HepG2 (cell line): ENCODE measurements around the gene HKDC1. TPM values are rescaled to one million over a fixed set of nuclear protein-coding genes. Genes with fewer than 3 reads are reported as not detected.

ENCODE experiments used
- ATAC-seq: fragments of 200-7000 bp; cut with Tn5 transposase; 3 replicates; pipeline ENCODE4 v1.9.1; 2020; ENCODE audit warnings: mild to moderate bottlenecking, moderate library complexity
- BruUV-seq: library from RNA; stranded (reverse); fragments of 400-500 nt; replicated peaks from 2 replicates; lab custom pipeline; 2021; lab: Mats Ljungman, UMichigan
- CTCF ChIA-PET: fragments of 300-600 bp; formaldehyde crosslinking; extraction: SDS; loops from one replicate; lab custom pipeline; 2021; ENCODE audit warnings: low total read pairs, inconsistent platforms, low intra/inter-chr PET ratio; lab: Yijun Ruan, JAX
- POLR2A ChIA-PET: fragments of 350-600 bp; sonication (Branson Sonifier 250); formaldehyde crosslinking; loops from one replicate; lab custom pipeline; 2020; ENCODE audit warnings: antibody characterized with exemption, inconsistent platforms; lab: Yijun Ruan, JAX
- DNase-seq: peaks from one replicate; pipeline ENCODE4 v3.0.0-alpha.2; 2015; ENCODE audit warnings: low spot score
- FAIRE-seq: peaks from 3 replicates; lab custom pipeline; 2011; peaks lifted over from hg19 to GRCh38; lab: Jason Lieb, UNC
- H2AFZ ChIP-seq: one replicate; pipeline ENCODE4 v1.6.1; 2011; ENCODE audit warnings: low read length, inconsistent platforms
- H3K27ac ChIP-seq: fragments of 300-600 bp; 3 replicates; pipeline ENCODE4 v1.8.0; 2011; ENCODE audit warnings: mixed run types, mild to moderate bottlenecking, mixed read lengths, low read length, inconsistent platforms; ENCODE audit not compliant: insufficient read depth; ENCODE audit errors: extremely low read length
- H3K27me3 ChIP-seq, 2 experiments: fragments of 200-600 bp in 1 of 2; 2 replicates in 1 of 2; 3 replicates in 1 of 2; pipeline versions ENCODE4 v1.6.0 to v1.8.0; 2011; ENCODE audit warnings: low read length in 2 of 2, mild to moderate bottlenecking in 2 of 2, moderate library complexity in 2 of 2, inconsistent platforms in 1 of 2; ENCODE audit not compliant: insufficient read depth in 2 of 2, control insufficient read depth in 1 of 2
- H3K36me3 ChIP-seq, 2 experiments: fragments of 200-600 bp in 1 of 2; replicated peaks in 1 of 2; 2 replicates in 1 of 2; 3 replicates in 1 of 2; pipeline versions ENCODE4 v1.5.1 to v1.8.0; 2011; ENCODE audit warnings: low read length in 2 of 2, inconsistent platforms in 1 of 2; ENCODE audit not compliant: insufficient read depth in 2 of 2, control insufficient read depth in 1 of 2
- H3K4me1 ChIP-seq: 2 replicates; pipeline ENCODE4 v1.5.1; 2012; ENCODE audit warnings: low read length, inconsistent platforms; ENCODE audit not compliant: insufficient read depth
- H3K4me2 ChIP-seq: 2 replicates; pipeline ENCODE4 v1.6.0; 2011; ENCODE audit warnings: low read depth, low read length, inconsistent platforms
- H3K4me3 ChIP-seq, 3 experiments: fragments of 200-600 bp in 1 of 3; sonication (generic), shearing (Covaris generic) in 1 of 3; replicated peaks in 1 of 3; 2 replicates each; pipeline ENCODE4 v1.5.1; 2011 to 2016; ENCODE audit warnings: low read length in 3 of 3, inconsistent platforms in 2 of 3, low read depth in 2 of 3, mild to moderate bottlenecking in 2 of 3, control low read depth in 1 of 3, mixed read lengths in 1 of 3; ENCODE audit not compliant: insufficient read depth in 1 of 3
- H3K79me2 ChIP-seq: one replicate; pipeline ENCODE4 v1.6.1; 2011; ENCODE audit warnings: low read length, inconsistent platforms; ENCODE audit not compliant: insufficient read depth
- H3K9ac ChIP-seq: 2 replicates; pipeline ENCODE4 v1.6.0; 2011; ENCODE audit warnings: mild to moderate bottlenecking, low read depth, low read length, inconsistent platforms; ENCODE audit not compliant: insufficient read depth
- H3K9me3 ChIP-seq: 2 replicates; pipeline ENCODE4 v1.5.1; 2012; ENCODE audit warnings: mild to moderate bottlenecking, low read length
- H4K20me1 ChIP-seq: 2 replicates; pipeline ENCODE4 v1.6.0; 2011; ENCODE audit warnings: inconsistent platforms, mild to moderate bottlenecking, low read length, moderate library complexity; ENCODE audit not compliant: insufficient read depth
- ARNT ChIP-seq: fragments of 450-650 bp; IDR thresholded peaks from 2 replicates; pipeline ENCODE4 v1.6.1; 2017
- FOSL2 ChIP-seq: sonication (generic); formaldehyde crosslinking; IDR thresholded peaks from 2 replicates; pipeline ENCODE4 v1.4.0; 2020; ENCODE audit warnings: missing genetic modification reagents
- FOXA1 ChIP-seq, 2 experiments: fragments of 450-650 bp in 1 of 2; sonication (generic) in 1 of 2; formaldehyde crosslinking in 1 of 2; IDR thresholded peaks; 2 replicates each; pipeline versions ENCODE4 v1.4.0 to v1.6.1; 2016 to 2020; ENCODE audit warnings: missing genetic modification reagents in 1 of 2
- FOXP1 ChIP-seq, 2 experiments: fragments of 450-650 bp in 1 of 2; IDR thresholded peaks; 2 replicates each; pipeline ENCODE4 v1.6.1; 2017 to 2018; ENCODE audit warnings: antibody characterized with exemption in 1 of 2
- GATAD2A ChIP-seq: IDR thresholded peaks from 2 replicates; pipeline ENCODE4 v1.6.1; 2016
- HHEX ChIP-seq: IDR thresholded peaks from 2 replicates; pipeline ENCODE4 v1.6.1; 2016; ENCODE audit warnings: control low read depth
- HMG20B ChIP-seq: conservative IDR thresholded peaks from 2 replicates; pipeline ENCODE4 v1.6.1; 2016; ENCODE audit warnings: missing genetic modification reagents, missing compliant biosample characterization
- KDM1A ChIP-seq: IDR thresholded peaks from 2 replicates; pipeline ENCODE4 v1.6.1; 2016; ENCODE audit warnings: missing compliant biosample characterization
- MTF1 ChIP-seq: sonication (generic); formaldehyde crosslinking; IDR thresholded peaks from 2 replicates; pipeline ENCODE4 v1.5.0; 2020; ENCODE audit warnings: missing genetic modification reagents
- MYC ChIP-seq: sonication (generic); formaldehyde crosslinking; IDR thresholded peaks from 2 replicates; pipeline ENCODE4 v1.9.0; 2021; ENCODE audit warnings: missing genetic modification reagents, borderline replicate concordance
- MYNN ChIP-seq: sonication (generic); formaldehyde crosslinking; IDR thresholded peaks from 2 replicates; pipeline ENCODE4 v1.4.0; 2020; ENCODE audit warnings: mild to moderate bottlenecking, low read depth, missing genetic modification reagents
- NR2F2 ChIP-seq: IDR thresholded peaks from 2 replicates; pipeline ENCODE4 v1.6.1; 2012; ENCODE audit warnings: low read depth, inconsistent platforms, borderline replicate concordance
- PPARG ChIP-seq: conservative IDR thresholded peaks from 2 replicates; pipeline ENCODE4 v1.6.1; 2016; ENCODE audit warnings: missing biosample characterization, missing genetic modification reagents
- RBAK ChIP-seq: sonication (generic); formaldehyde crosslinking; IDR thresholded peaks from 2 replicates; pipeline ENCODE4 v1.5.1; 2020; ENCODE audit warnings: mild to moderate bottlenecking, missing genetic modification reagents
- THAP11 ChIP-seq: IDR thresholded peaks from 2 replicates; pipeline ENCODE4 v1.6.1; 2016; ENCODE audit warnings: missing biosample characterization, missing genetic modification reagents
- ZC3H4 ChIP-seq: sonication (generic); formaldehyde crosslinking; IDR thresholded peaks from 2 replicates; pipeline ENCODE4 v1.4.0; 2020; ENCODE audit warnings: missing genetic modification reagents, borderline replicate concordance
- ZNF781 ChIP-seq: sonication (generic); formaldehyde crosslinking; IDR thresholded peaks from 2 replicates; pipeline ENCODE4 v1.5.1; 2020; ENCODE audit warnings: borderline replicate concordance, mild to moderate bottlenecking, missing genetic modification reagents; ENCODE audit errors: not compliant biosample characterization
- WGBS: methylation state at CpG from one replicate; pipeline ENCODE4 v1.1.6; 2017; ENCODE audit warnings: low lambda C conversion rate; 5-methylcytosine and 5-hydroxymethylcytosine counted together
- in situ Hi-C: cut with HindIII; loops from 2 replicates; pipeline ENCODE4 v1.10.0; 2017; ENCODE audit warnings: low pct_unique_long_range_greater_than_20kb; ENCODE audit not compliant: extremely low pct_ligation_motif_present
- intact Hi-C: fragments of 100-400 bp; cut with micrococcal nuclease; formaldehyde crosslinking; loops from one replicate; pipeline ENCODE4 v1.10.0; 2022; ENCODE audit not compliant: unreplicated experiment
- polyA plus RNA-seq, 8 experiments: library from polyadenylated mRNA; depleted of rRNA in 3 of 8; stranded (reverse) in 7 of 8; unstranded in 1 of 8; fragments of >200 nt; fragmentation: Illumina TruSeq in 4 of 8; extraction: Trizol in 4 of 8; gene quantifications; 2 replicates each; pipeline versions ENCODE4 v1.2.1 to v1.2.3, GENCODE V29; 2011 to 2016; ENCODE audit warnings: low read depth in 4 of 8, missing spikeins in 1 of 8, mixed read lengths in 1 of 8; ENCODE audit not compliant: insufficient read depth in 1 of 8
- total RNA-seq, 5 experiments: library from RNA; depleted of rRNA; stranded (reverse); fragments of >200 nt; fragmentation: Illumina TruSeq; extraction: Trizol; gene quantifications; 2 replicates each; pipeline ENCODE4 v1.2.3, GENCODE V29; 2016; ENCODE audit warnings: low read depth in 1 of 5
- TF ChIP-seq, protein P1 (sequence below): sonication (generic); formaldehyde crosslinking; IDR thresholded peaks from 2 replicates; pipeline ENCODE4 v1.9.0; 2021; ENCODE audit warnings: missing genetic modification reagents, mild to moderate bottlenecking, borderline replicate concordance
- TF ChIP-seq, protein P2 (sequence below): IDR thresholded peaks from 2 replicates; pipeline ENCODE4 v1.6.1; 2016; ENCODE audit warnings: mild to moderate bottlenecking
- TF ChIP-seq, protein P3 (sequence below): sonication (generic); formaldehyde crosslinking; IDR thresholded peaks from 2 replicates; pipeline ENCODE4 v1.5.0; 2020; ENCODE audit warnings: missing genetic modification reagents

HKDC1 gene
- total and polyA plus RNA-seq, 2 of the 13 experiments (the other 11 are each of a cell fraction or from before 2014, with no cell fraction given): 8.1 to 12.4 TPM

DNA sequence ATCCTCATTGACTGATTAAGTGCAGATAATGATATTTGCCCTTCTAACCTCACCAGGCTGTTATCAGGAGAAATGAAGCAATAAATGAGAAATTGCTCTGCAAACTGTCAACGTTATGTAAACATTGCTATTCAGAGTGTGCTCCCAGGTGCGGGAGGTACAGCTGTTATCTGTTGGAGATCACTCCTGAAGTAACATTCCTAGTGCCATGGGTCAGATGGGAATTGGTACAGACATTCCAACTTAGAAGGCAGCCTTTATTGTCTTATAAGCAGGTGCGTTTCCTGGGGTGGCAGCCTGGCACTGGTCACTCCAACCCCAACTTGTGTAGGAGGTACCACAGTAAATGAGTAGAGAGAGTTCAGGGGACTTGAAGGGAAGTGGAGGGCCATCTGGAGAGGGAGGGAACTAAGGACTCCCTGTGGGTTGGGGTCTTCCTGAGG is 95.0 kb downstream of the HKDC1 start:
- 0 out of 2 replicates have a peak, but pooled peaks cover 12% of the 10 kb centered on the region for H3K4me1 ChIP-seq
- H4K20me1 ChIP-seq: no peaks in the 10 kb centered on the region
- ATAC-seq (no peak), DNase-seq (peak; percentile 30), FAIRE-seq (no peak)
- H2AFZ ChIP-seq: no peak overlapping the region
- intact Hi-C loops: no loop called here
- no peaks in the 10 kb centered on the region for H3K9me3 ChIP-seq
- CTCF ChIA-PET: no interaction called here
- H3K79me2 ChIP-seq: no peaks in the 10 kb centered on the region
- no peaks in the 10 kb centered on the region for H3K36me3 ChIP-seq
- in situ Hi-C loops: no loop called here
- H3K27me3 ChIP-seq: peaks cover 3 to 40% of the 10 kb centered on the region in 2 experiments; a peak in 3 of 5 replicates
- WGBS: 2% methylated on average over 3 of the region's 3 CpGs
- H3K4me2 ChIP-seq: no peak overlapping the region
- POLR2A ChIA-PET: no interaction called here
- no peak overlapping the region for H3K27ac ChIP-seq
- BruUV-seq: no TSS peak
- H3K4me3 ChIP-seq: no peak overlapping the region
- H3K9ac ChIP-seq: no peak overlapping the region
- TF ChIP-seq NR2F2: peak; percentile 42; the same call in 1 of the 2 replicates
- no peak for TF ChIP-seq FOXA1 (IDR thresholded peaks at IDR 0.05)
- TF ChIP-seq FOXA1 (CRISPR knock-in tag; IDR thresholded peaks at IDR 0.05): peak; percentile 51
- no peak for TF ChIP-seq FOXP1 (IDR thresholded peaks at IDR 0.05)
- no peak for TF ChIP-seq FOXP1 (CRISPR knock-in tag; IDR thresholded peaks at IDR 0.05)
- TF ChIP-seq, protein P1, sequence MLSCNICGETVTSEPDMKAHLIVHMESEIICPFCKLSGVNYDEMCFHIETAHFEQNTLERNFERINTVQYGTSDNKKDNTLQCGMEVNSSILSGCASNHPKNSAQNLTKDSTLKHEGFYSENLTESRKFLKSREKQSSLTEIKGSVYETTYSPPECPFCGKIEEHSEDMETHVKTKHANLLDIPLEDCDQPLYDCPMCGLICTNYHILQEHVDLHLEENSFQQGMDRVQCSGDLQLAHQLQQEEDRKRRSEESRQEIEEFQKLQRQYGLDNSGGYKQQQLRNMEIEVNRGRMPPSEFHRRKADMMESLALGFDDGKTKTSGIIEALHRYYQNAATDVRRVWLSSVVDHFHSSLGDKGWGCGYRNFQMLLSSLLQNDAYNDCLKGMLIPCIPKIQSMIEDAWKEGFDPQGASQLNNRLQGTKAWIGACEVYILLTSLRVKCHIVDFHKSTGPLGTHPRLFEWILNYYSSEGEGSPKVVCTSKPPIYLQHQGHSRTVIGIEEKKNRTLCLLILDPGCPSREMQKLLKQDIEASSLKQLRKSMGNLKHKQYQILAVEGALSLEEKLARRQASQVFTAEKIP: no peak
- TF ChIP-seq MYNN (CRISPR knock-in tag): no peak
- TF ChIP-seq PPARG (CRISPR knock-in tag): no peak
- no peak for TF ChIP-seq ZNF781 (CRISPR knock-in tag)
- 0 out of 2 replicates have a peak, but pooled peaks have one; percentile 10 for TF ChIP-seq FOSL2
- TF ChIP-seq RBAK (CRISPR knock-in tag): no peak
- no peak for TF ChIP-seq MTF1
- 0 out of 2 replicates have a peak, but pooled peaks have one; percentile 10 for TF ChIP-seq GATAD2A (CRISPR knock-in tag)
- peak; percentile 58 for TF ChIP-seq HHEX (CRISPR knock-in tag)
- TF ChIP-seq, protein P2, sequence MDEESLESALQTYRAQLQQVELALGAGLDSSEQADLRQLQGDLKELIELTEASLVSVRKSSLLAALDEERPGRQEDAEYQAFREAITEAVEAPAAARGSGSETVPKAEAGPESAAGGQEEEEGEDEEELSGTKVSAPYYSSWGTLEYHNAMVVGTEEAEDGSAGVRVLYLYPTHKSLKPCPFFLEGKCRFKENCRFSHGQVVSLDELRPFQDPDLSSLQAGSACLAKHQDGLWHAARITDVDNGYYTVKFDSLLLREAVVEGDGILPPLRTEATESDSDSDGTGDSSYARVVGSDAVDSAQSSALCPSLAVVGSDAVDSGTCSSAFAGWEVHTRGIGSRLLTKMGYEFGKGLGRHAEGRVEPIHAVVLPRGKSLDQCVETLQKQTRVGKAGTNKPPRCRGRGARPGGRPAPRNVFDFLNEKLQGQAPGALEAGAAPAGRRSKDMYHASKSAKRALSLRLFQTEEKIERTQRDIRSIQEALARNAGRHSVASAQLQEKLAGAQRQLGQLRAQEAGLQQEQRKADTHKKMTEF: no peak
- no peak for TF ChIP-seq ARNT
- no peak for TF ChIP-seq KDM1A (CRISPR knock-in tag)
- no peak for TF ChIP-seq ZC3H4 (CRISPR knock-in tag)
- no peak for TF ChIP-seq THAP11
- TF ChIP-seq, protein P3, sequence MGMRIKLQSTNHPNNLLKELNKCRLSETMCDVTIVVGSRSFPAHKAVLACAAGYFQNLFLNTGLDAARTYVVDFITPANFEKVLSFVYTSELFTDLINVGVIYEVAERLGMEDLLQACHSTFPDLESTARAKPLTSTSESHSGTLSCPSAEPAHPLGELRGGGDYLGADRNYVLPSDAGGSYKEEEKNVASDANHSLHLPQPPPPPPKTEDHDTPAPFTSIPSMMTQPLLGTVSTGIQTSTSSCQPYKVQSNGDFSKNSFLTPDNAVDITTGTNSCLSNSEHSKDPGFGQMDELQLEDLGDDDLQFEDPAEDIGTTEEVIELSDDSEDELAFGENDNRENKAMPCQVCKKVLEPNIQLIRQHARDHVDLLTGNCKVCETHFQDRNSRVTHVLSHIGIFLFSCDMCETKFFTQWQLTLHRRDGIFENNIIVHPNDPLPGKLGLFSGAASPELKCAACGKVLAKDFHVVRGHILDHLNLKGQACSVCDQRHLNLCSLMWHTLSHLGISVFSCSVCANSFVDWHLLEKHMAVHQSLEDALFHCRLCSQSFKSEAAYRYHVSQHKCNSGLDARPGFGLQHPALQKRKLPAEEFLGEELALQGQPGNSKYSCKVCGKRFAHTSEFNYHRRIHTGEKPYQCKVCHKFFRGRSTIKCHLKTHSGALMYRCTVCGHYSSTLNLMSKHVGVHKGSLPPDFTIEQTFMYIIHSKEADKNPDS: no peak
- TF ChIP-seq MYC (CRISPR knock-in tag): no peak
- TF ChIP-seq HMG20B: no peak
